MCF 10A (cell line): Measurements from ENCODE around the gene FNBP1. TPM values are rescaled to one million over a fixed set of nuclear protein-coding genes. Genes with fewer than 3 reads are reported as not detected.

ENCODE experiments used
- BruUV-seq: library from RNA; stranded (reverse); fragments of 400-500 nt; replicated peaks from 2 replicates; lab custom pipeline; 2021; lab: Mats Ljungman, UMichigan
- CTCF ChIA-PET: fragments of 300-600 bp; sonication (Branson Sonifier 250); formaldehyde crosslinking; extraction: SDS; loops from one replicate; lab custom pipeline; 2021; ENCODE audit warnings: antibody characterized with exemption, inconsistent platforms; lab: Yijun Ruan, JAX
- POLR2A ChIA-PET: fragments of 300-600, 350-650 bp; sonication (Branson Sonifier 250); formaldehyde crosslinking; extraction: SDS; loops from one replicate; lab custom pipeline; 2020; ENCODE audit warnings: antibody characterized with exemption, inconsistent platforms; lab: Yijun Ruan, JAX
- DNase-seq: peaks from one replicate; pipeline ENCODE4 v3.0.0-alpha.2; 2018; ENCODE audit not compliant: unreplicated experiment
- H3K27ac Mint-ChIP-seq: one replicate; pipeline ENCODE4 v1.8.0; 2022; ENCODE audit warnings: mild to moderate bottlenecking, low read depth, mixed read lengths; ENCODE audit not compliant: unreplicated experiment
- H3K27me3 Mint-ChIP-seq: one replicate; pipeline ENCODE4 v1.8.0; 2022; ENCODE audit warnings: mixed read lengths; ENCODE audit not compliant: insufficient read depth, unreplicated experiment
- H3K36me3 Mint-ChIP-seq: one replicate; pipeline ENCODE4 v1.8.0; 2022; ENCODE audit warnings: mild to moderate bottlenecking, moderate library complexity, mixed read lengths; ENCODE audit not compliant: insufficient read depth, unreplicated experiment
- H3K4me1 Mint-ChIP-seq: one replicate; pipeline ENCODE4 v1.8.0; 2022; ENCODE audit warnings: mixed read lengths; ENCODE audit not compliant: insufficient read depth, unreplicated experiment
- H3K4me3 Mint-ChIP-seq: one replicate; pipeline ENCODE4 v1.8.0; 2022; ENCODE audit warnings: mild to moderate bottlenecking, moderate library complexity, mixed read lengths; ENCODE audit not compliant: unreplicated experiment
- H3K9me3 Mint-ChIP-seq: one replicate; pipeline ENCODE4 v1.8.0; 2022; ENCODE audit warnings: mixed read lengths; ENCODE audit not compliant: unreplicated experiment
- CTCF ChIP-seq: fragments of 200-600 bp; IDR thresholded peaks from one replicate; pipeline ENCODE4 v1.8.0; 2022; ENCODE audit warnings: antibody characterized with exemption, mild to moderate bottlenecking; ENCODE audit not compliant: unreplicated experiment
- intact Hi-C: fragments of 100-400 bp; cut with micrococcal nuclease; formaldehyde crosslinking; loops from 2 replicates; pipeline ENCODE4 v1.14.1; 2022
- total RNA-seq: library from RNA; stranded (reverse); gene quantifications from 2 replicates; pipeline ENCODE4 v1.2.3, GENCODE V29; 2022

FNBP1 gene
- total RNA-seq, 1 experiment from 2014 or later = 24.4 TPM

GRCh38 chr9:130058887-130059286 is 15.9 kb upstream of the FNBP1 start:
- POLR2A ChIA-PET = interaction anchor here (0.7 kb wide), 1 partner anchor 12 kb away, joined by 6 read pairs; no protein-coding TSS in a partner anchor
- H3K4me3 Mint-ChIP-seq = no peak overlapping the region
- no peak for TF ChIP-seq CTCF
- no peak for DNase-seq
- peaks cover 18% of the 10 kb centered on the region for H3K36me3 Mint-ChIP-seq
- intact Hi-C loops = no loop called here
- CTCF ChIA-PET = interaction anchor here (0.5 to 1.7 kb wide), 8 partner anchors 8 to 549 kb away, joined by 3 to 5 read pairs (median 4); no protein-coding TSS in a partner anchor
- BruUV-seq = no TSS peak
- no peak overlapping the region for H3K27ac Mint-ChIP-seq
- no peaks in the 10 kb centered on the region for H3K9me3 Mint-ChIP-seq
- no peaks in the 10 kb centered on the region for H3K27me3 Mint-ChIP-seq
- no peaks in the 10 kb centered on the region for H3K4me1 Mint-ChIP-seq

GRCh38 chr9:130058154-130058553 is 15.2 kb upstream of the FNBP1 start:
- no TSS peak for BruUV-seq
- Mint-ChIP-seq H3K36me3 (peaks cover 18% of the 10 kb centered on the region), H3K4me3 (no peak overlapping the region), H3K9me3 (no peaks in the 10 kb centered on the region), H3K27me3 (no peaks in the 10 kb centered on the region), H3K27ac (no peak overlapping the region), H3K4me1 (no peaks in the 10 kb centered on the region)
- intact Hi-C loops = no loop called here
- peak; percentile 26 for TF ChIP-seq CTCF
- ChIA-PET POLR2A (no interaction called here), CTCF (interaction anchor here (1.6 to 1.7 kb wide), 2 partner anchors 9 to 19 kb away, joined by 4 to 5 read pairs; no protein-coding TSS in a partner anchor)
- no peak for DNase-seq

GRCh38 chr9:130054820-130055219 is 11.8 kb upstream of the FNBP1 start:
- H3K9me3 Mint-ChIP-seq = no peaks in the 10 kb centered on the region
- peak overlapping the region; percentile 90 for H3K4me3 Mint-ChIP-seq
- no peaks in the 10 kb centered on the region for H3K27me3 Mint-ChIP-seq
- no peak for TF ChIP-seq CTCF
- peaks cover 12% of the 10 kb centered on the region for H3K36me3 Mint-ChIP-seq
- ChIA-PET POLR2A (interaction anchor here (0.6 to 4.5 kb wide), 4 partner anchors 14 to 429 kb away, joined by 3 to 53 read pairs (median 4); partner anchors contain the start of gene FNBP1), CTCF (no interaction called here)
- H3K4me1 Mint-ChIP-seq = no peaks in the 10 kb centered on the region
- peak overlapping the region; percentile 91 for H3K27ac Mint-ChIP-seq
- DNase-seq = no peak
- intact Hi-C loops = no loop called here
- BruUV-seq = no TSS peak

- H3K4me3 Mint-ChIP-seq = peak overlapping the region; percentile 90
- no peak for DNase-seq
- TSS peak; percentile 63 for BruUV-seq
- no peaks in the 10 kb centered on the region for H3K9me3 Mint-ChIP-seq
- no peak for TF ChIP-seq CTCF
- H3K27ac Mint-ChIP-seq = peak overlapping the region; percentile 91
- no peaks in the 10 kb centered on the region for H3K4me1 Mint-ChIP-seq
- intact Hi-C loops = no loop called here
- peaks cover 12% of the 10 kb centered on the region for H3K36me3 Mint-ChIP-seq
- ChIA-PET POLR2A (interaction anchor here (0.6 to 4.5 kb wide), 13 partner anchors 10 to 639 kb away, joined by 3 to 53 read pairs (median 4); partner anchors contain the start of genes EXOSC2 and FNBP1), CTCF (interaction anchor here (0.8 kb wide), 1 partner anchor 257 kb away, joined by 3 read pairs; no protein-coding TSS in a partner anchor)
- H3K27me3 Mint-ChIP-seq = no peaks in the 10 kb centered on the region
These were observed 11.4 kb upstream of the FNBP1 start for GRCh38 chr9:130054325-130054786.
